Activated T-cell treated with anti-CD3 and anti-CD28 coated beads, Interleukin-2, amount 50 U/mL, for 4 hours (primary cell): ENCODE results near the gene OR1B1. TPM values are rescaled to one million over a fixed set of nuclear protein-coding genes. Genes with fewer than 3 reads are reported as not detected.

Experiments
- total RNA-seq, 3 donors: library from RNA; stranded (reverse); gene quantifications; one replicate each; pipeline ENCODE4 v1.2.1, GENCODE V29; 2021

The OR1B1 gene
- total RNA-seq, 3 donors from 2014 or later, result not detected

Other genes starting within 250 kb of the OR1B1 start
- gene OR1J1, start 179.7 kb downstream of the OR1B1 start, total RNA-seq, result not detected
- gene OR1J2, start 146.8 kb downstream of the OR1B1 start, total RNA-seq, result not detected
- not detected for gene OR1J4, start 138.5 kb downstream of the OR1B1 start, total RNA-seq
- gene OR1N1, start 130.3 kb downstream of the OR1B1 start, total RNA-seq, result not detected
- gene OR1N2, start 104.5 kb downstream of the OR1B1 start, total RNA-seq, result not detected
- not detected for gene OR1L8, start 74.2 kb downstream of the OR1B1 start, total RNA-seq
- gene OR1Q1, start 42.9 kb downstream of the OR1B1 start, total RNA-seq, result not detected
- not detected for gene OR1L1, start 4.1 kb upstream of the OR1B1 start, total RNA-seq
- not detected for gene OR1L3, start 17.5 kb upstream of the OR1B1 start, total RNA-seq
- not detected for gene OR1L4, start 66.4 kb upstream of the OR1B1 start, total RNA-seq
- gene OR1L6, start 84.7 kb upstream of the OR1B1 start, total RNA-seq, result not detected
- not detected for gene OR5C1, start 131.3 kb upstream of the OR1B1 start, total RNA-seq
- not detected for gene OR1K1, start 142.5 kb upstream of the OR1B1 start, total RNA-seq
- gene PDCL, start 171.0 kb upstream of the OR1B1 start, total RNA-seq, result 10 to 100 TPM; 12.6 to 17.7 (median 13.3) TPM
- gene RC3H2, start 247.7 kb upstream of the OR1B1 start, total RNA-seq, result 10 to 100 TPM; 27.3 to 31.1 (median 28.4) TPM